Stimulated activated naive CD4-positive, alpha-beta T cell treated with Interleukin-2 at 50 U/mL for 16 hours (primary cell): ENCODE results near the gene TMEM42.
A peak's percentile ranks its signal among the peaks of the same experiment; 100 is the strongest.
"Not testable (repeated sequence)": the region's sequence is repeated elsewhere in the genome, so short reads cannot be mapped to it uniquely, and the experiment has no call there.

Experiments used
- DNase-seq: peaks from one replicate; lab custom pipeline; 2025; lab: John Stamatoyannopoulos, UW

Gene TMEM42

DNA sequence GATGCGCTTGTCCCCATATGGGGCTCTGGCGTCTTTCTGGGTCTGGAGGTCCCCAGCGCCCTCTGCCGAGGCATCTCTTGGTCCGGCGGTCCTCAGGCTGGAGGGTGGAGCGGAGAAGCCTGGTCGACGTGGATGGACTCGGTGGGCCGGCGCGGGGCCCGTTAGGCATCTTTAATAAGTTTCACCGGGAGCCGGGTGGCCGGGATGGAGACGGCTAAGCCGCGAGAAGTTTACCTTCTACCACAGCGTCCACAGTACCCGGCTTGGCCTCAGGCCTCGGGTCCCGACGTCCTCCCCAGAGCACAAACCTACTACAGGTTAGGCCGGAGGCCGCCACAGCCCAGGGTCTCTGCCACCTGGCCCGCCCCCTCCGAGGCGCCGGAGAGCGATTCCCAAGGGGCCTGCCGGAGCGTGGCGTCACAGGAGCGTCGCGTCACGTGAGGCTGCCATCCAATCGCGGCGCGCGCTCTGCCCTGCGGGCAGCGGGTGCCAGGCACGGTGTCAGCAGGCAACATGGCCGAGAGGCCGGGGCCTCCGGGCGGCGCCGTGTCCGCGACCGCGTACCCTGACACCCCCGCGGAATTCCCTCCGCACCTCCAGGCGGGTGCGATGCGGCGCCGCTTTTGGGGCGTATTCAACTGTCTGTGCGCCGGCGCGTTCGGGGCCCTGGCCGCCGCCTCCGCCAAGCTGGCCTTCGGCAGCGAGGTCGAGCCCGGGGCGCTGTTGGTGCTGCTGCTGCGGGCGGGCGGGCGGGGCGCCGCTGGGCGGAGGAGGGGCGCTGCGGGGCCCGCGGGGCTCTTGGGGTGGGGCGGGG is at the start of gene TMEM42:
TMEM42 (plus strand) TSS at position 501 of the 814 bp plus-strand sequence; CDS start at position 514, 13 bp downstream.
- peak; percentile 85 for DNase-seq

DNA sequence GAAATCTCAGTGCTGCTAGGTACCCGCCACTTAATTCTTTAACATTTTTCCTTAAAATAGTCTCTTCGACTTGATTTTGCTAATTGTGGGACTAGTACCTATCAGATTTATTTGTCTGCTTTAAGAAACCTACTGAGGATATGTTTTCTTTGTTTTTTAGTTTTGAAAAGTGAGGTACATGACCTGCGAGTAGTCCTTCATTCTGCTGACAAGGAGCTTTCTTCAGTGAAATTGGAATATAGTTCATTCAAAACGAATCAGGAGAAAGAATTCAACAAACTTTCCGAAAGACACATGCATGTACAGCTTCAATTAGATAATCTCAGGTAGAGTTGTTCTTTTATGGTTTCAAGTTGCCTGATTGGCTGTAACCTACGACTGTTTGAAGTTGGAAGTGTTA is 47.0 kb upstream of the TMEM42 start:
- DNase-seq, result no peak

DNA sequence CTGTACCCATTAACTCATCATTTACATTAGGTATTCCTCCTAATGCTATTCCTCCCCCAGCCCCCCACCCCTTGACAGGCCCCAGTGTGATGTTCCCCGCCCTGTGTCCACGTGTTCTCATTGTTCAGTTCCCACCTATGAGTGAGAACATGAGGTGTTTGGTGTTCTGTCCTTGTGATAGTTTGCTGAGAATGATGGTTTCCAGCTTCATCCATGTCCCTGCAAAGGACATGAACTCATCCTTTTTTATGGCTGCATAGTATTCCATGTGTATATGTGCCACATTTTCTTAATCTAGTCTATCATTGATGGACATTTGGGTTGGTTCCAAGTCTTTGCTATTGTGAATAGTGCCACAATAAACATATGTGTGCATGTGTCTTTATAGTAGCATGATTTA is 45.4 kb upstream of the TMEM42 start:
- DNase-seq, result not testable (repeated sequence)

DNA sequence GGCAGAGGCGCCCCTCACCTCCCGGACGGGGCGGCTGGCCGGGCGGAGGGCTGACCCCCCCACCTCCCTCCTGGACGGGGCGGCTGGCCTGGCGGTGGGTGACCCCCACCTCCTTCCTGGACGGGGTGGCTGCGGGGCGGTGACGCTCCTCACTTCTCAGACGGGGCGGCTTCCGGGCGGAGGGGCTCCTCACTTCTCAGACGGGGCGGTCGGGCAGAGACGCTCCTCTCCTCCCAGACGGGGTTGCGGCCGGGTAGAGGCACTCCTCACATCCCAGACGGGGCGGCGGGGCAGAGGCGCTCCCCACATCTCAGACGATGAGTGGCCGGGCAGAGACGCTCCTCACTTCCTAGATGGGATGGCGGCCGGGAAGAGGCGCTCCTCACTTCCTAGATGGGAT is 40.5 kb upstream of the TMEM42 start:
- not testable (repeated sequence) for DNase-seq

DNA sequence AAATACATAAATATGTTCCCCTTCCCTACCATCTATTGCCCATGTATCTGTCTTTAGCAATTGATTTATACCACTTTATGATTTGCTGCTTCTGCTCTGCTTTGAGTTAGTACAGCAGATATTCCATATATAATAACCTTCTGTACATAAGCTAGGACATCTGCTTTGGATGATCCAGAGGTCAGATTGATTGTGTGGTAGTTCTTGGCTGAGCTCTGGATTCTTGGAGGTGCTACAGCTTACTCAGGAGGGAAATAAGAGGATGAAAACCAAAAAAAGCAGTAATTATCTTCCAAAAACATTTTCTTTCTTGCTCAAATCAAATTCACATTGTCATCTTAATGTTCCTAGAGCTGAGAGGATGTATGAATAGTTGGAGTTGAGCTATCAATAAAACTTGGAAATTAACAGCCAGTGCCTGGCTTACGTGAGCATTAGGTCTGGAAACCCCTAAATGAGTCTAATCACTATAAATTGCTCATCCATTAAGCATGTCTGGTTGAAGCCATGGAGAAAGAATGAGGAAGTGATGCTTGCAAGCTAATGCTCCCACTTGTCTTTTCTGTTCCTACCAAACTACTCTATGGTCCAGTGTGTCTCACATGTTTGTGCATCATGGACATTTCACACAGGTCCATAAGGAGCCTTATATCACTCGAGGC is 36.3 kb upstream of the TMEM42 start:
- no peak for DNase-seq

DNA sequence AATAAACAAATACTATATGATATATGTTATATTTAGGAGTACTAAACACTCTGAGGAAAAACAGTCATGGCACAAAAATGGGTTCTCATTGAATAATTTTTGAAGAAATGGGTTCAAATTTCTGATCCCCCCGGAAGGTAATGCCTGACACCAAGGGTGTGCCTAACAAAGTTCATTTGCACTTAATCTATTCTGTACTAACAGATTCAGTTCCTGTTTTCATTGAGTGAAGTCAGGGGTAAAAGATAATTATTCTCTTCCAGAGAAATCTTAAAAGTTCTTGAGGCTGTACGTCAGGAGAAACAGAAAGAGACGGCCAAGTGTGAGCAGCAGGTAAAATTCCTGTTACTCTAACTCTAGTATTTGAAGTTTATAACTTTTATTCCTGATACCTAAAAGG is 34.5 kb upstream of the TMEM42 start:
- DNase-seq, result no peak

DNA sequence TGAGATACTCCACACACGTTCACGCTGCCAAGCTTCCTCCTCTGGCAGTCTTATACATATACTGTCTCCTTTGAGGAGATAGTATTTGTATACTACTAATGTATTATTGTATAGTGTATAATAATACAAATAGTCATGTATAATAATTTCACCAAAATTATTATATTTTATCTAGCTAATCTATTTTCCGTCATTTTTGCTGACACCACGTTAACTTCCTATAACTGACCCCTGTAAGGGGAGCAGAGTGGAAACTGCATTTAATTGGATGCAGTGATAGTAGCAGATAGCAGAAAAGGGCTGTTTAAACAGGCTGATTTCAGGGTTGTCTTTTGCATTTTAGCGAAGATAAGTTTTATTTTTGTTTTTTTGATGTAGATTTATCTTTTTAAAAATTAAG is 30.5 kb upstream of the TMEM42 start:
- no peak for DNase-seq

DNA sequence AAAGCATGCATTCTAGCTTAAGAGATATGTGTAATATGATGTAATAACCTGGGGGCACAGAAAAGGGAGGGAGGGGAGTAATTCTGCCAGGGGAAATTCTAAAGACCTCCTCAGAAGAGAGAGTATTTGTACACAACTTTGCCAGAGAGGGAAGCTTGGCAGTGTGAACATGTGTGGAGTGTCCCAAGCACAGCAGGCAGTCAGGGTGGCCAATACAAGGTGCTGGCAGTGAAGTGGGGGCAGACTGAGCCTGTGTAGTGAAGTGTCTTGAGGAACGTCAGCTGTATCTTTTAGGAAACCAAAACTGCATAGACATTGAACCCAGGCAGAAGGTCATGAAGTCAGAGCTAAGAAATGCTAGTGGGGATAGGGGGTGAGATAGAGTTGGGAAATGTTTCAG is 29.7 kb upstream of the TMEM42 start:
- no peak for DNase-seq

DNA sequence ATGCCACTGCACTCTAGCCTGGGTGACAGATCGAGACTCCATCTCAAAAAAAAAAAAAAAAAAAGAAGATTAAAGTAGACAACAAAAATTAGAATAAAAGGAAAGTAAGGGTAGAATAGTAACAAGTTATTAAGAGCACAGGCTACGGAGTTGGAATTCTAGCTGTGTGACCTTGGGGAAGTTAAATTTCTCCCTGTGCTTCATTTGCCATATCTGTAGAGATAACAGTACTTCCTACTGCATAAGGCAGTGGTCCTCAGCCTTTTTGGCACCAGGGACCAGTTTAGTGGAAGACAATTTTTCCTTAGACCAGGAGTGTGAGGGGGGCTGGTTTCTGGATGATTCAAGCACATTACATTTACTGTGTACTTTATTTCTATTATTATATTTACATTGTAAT is 28.7 kb upstream of the TMEM42 start:
- DNase-seq, result no peak

DNA sequence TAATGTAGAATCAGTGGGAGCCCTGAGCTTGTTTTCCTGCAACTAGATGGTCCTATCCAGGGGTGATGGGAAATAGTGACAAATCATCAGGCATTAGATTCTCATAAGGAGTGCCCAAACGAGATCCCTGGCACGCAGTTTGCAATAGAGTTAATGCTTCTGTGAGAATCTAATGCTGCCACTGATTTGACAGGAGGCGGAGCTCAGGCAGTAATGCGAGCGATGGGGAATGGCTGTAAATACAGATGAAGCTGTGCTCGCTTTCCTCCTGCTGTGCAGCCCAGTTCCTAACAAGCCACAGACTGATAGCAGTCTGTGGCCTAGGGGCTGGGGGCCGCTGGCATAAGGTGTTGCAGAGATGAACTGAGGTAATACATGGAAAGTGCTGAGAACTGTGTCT is 28.3 kb upstream of the TMEM42 start:
- DNase-seq, result no peak

DNA sequence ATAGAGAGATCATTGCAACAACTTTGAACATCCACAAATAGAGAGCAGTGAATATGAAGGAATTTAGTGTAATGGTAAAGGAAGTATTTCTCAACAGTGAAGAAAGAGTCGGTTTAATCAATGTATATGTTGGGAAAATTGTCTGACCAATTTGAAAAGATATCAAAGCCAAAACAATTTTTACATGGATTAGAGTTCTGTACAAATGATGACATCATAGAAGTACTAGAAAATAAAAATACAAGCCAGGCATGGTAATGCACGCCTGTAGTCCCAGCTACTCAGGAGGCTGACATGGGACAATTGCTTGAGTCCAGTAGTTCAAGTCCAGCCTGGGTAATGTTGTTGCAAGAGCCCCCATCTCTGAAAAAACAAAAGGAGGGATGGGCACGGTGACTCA is 26.0 kb upstream of the TMEM42 start:
- DNase-seq, result no peak

DNA sequence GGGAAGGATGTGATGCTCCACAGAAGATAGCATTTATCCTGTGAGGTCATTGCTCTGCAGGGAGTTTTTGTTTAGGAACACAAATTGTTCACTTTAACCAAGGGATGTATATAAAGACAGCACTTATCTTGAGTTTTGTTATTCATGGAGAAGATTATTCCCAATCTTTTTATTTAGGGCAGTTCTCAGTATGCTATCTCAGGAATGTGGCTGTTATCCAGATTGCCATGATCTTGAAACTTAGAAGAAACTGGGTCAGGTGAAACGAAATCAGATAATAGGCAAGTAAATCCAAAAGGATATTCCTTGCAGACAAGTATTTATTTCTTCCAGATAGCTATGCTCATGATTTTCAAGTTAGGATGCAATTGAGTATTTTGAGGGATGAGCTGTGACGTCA is 19.3 kb upstream of the TMEM42 start:
- DNase-seq, result no peak

DNA sequence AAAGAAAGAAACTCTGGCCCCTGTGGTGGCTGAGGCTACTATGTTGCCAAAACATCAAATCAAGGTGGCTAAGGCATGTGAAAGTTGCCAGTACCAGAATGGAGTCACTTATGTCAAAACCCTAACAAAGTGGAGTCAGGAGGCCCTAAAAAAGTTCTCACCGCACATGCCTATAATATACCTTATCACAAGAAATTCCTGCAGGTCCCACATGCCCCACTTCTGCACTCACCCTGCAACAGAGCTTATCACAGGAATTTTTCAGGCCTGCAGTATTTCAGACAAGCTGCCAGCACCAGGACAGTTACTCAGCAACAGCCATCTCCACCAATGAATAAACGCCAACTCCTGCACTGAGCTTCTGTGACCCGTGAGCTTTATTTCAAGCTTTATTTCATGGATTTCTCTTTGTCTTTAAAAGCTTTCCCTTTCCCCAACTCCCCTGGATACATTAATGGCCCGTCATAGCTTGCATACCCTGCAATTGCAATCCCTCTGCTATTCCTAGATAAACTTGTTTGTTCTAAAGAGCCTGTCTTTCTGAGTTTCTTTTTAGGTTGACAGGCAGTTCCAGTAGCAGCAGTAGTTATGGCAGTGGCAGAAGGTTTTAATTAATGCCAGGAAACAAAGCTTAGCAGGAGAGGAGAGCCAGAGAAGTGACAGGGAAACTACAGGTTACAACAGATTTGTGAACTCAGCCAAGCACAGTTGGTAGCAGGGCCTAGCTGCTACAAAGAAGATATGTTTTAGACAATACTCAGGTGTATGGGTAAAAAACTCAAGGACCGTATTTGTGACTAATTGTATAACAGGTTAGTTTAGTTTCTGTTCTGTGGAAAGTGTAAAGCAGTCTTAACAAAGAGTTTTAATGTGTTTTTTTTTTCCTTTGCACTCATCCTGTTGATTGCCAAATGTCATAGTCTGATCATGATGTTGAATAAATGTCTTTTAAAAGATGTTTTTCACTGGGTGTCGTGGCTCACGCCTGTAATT is 15.9 kb upstream of the TMEM42 start:
- no peak for DNase-seq

DNA sequence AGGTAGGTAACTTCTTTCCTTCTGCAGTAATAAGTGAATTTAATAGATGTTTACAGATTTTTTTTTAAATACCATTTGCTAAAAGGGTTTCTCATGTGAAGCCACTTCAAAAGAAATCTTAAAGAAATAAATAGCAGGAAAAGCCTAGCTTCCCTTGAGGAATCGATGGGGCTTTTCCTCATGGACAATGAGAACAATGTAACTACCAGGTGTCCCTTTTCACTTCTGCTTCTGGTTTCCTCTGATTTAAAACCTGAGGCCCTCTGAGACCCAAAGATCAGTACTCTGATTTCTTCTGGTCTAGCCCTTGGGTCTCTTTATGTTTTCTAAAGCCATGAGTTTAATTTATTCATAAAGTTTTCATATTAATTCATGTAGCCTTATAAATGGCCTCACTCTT is 13.1 kb upstream of the TMEM42 start:
- DNase-seq, result no peak

DNA sequence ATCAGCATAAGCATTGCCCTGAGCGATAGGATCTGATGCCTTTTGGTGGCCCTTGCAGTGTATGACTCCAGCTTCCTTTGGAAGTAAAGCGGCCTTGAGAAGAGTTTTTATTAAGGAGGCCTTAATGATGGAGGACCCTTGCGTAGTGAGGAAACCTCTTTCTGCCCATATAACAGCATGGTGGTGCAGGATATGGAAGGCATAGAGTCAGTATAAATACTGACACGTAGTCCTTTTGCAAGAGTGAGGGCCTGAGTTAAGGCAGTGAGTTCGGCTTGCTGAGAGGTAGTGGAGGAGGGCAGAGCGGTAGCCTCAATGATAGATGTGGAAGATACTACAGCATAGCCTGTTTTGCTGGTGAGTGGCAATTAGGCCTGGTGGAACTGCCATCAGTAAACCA is 5.0 kb upstream of the TMEM42 start:
- not testable (repeated sequence) for DNase-seq

DNA sequence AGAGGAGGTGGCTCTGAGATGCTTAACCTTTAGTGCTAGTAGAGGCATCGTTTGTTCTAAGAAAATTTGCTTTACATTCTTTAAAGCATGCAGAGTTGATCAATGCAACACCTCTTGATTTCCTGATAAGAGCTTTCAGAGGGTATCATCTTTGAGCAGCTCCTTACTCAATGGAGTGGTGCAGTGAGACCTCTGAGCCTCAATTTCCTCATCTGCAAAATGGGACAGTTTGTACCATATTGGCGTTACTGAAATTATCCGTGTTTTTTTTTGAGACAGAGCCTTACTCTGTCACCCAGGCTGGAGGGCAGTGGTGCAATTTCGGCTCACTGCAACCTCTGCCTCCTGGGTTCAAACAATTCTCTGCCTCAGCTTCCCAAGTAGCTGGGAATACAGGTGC is 1.6 kb upstream of the TMEM42 start:
- DNase-seq, result no peak

DNA sequence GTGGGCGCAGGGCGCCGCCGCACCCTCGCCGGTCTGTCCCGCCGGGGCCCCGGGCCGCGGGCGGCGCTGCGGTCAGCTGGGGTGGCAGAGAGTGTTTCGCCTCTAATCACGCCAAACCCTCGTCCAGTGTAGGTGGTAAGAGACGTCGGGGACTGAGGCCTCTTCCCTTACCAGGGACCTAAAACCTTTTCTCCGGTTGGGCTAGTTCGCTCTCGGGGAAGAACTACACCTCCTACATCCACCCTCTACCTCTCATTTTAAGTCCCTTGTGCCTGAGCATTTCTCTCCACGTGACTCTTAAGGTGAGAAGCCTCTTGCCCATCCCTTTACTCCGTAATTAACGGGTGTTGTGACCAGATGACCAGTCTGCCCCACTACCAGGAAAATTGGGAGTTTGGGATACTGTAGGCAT is 520 bp downstream of the TMEM42 start:
- DNase-seq, result no peak

DNA sequence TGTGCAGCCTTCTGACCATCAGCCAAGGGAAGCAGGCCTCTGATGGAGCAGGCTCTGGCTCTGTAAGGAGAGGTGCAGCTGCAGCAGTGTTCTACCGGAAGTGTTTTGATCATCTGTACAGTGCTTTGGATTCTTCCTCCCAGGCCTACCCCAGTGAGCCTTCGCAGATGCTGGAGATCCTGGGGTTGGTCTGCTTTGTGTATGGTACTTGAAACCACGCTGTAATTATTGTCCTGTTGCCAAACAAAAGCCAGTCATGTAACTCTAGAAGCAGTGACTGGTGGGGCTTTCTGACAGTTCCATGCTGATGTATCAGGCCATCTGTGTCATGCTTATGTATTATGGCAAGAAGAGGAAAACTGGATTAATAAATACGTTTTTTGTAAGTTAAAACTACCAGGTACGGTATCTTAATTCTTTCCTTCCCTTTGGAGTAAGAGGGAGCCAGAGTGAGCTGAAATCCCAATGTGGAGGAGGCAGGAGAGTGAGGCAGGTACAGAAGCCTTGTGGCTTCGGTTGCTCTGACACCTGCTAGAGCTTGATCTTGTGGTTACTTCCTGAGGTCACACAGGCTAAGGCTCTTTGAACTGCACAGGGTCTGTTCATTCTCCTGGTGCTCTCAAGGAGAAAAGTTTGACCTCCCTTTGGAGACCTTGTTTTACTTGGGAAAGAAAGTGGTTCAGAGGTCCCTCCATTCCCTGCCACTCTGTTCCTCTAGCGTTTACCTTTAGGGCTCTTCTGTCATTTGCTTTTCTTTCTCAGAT is 3.7 kb downstream of the TMEM42 start:
- DNase-seq, result no peak

DNA sequence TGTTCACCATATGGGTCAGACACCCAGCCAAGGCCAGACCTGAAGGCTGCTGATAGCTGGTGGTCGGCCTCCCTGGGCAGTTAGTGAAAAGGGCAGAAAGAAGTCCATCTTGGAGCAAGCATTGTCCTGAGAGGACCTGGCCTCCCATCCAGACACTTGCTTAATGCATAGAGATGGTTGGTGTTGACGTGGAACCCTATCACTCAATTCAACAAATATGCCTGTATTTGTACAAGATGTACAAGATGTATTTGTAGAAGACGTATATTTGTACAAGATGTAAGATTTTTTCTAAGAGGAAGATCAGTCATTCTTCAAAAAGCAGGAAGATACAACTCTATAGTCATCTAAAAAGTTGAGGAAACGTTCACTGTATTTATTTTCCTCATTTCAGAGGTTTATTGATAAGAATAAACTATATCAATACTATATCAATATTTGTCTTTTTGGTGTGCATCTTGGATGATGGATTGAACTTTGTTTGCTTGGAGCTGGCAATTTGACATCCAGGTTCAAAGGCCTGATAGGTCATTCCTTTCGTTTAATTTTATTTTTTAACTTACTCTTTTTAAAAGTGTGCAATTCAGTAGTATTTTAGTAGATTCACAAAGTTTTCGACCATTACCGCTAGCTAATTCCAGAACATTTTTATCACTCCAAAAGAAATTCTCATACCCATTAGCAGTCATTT is 5.9 kb downstream of the TMEM42 start:
- no peak for DNase-seq

DNA sequence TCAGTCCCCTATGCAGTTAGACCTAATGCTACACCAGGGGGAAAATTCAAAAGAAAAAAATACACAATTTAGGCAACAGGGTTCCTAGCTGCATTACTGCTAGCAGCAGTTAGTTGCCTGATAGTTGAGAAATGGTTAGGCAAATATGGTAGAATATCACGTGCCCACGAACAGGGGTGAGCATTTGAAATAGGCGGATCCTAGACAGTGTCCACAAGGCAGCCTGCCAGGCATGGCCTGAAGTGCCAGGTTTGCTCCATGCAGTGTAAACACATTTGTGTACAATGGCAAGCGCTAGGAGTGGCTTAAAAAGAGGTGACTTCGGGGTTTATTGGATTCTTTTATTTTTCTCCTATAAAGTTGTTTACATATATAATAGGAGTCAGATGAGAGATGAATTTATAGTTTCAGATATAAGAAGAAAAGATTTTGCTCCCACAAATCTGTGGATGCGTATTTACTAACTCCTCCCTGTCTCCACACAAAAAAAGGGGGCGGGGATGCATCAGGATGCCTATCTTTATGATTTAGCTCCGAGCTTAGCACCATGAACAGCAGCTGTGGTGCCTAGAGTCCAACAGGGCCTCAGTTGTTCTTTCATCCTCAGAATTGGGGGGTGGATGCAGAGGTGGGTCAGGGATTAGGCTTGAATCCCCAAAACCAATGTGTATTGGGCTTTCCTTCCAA is 8.8 kb downstream of the TMEM42 start:
- no peak for DNase-seq
